ENCODE measurements around the gene MCF2L. TPM values are rescaled to one million over a fixed set of nuclear protein-coding genes. Genes with fewer than 3 reads are reported as not detected.

MCF2L gene
- total and polyA plus RNA-seq, 5 donors from 2014 or later = 0.34 to 22.2 (median 1.3) TPM

GRCh38 chr13:112956571-112957294 is 12.3 kb upstream of the MCF2L start:
- H3K9me3 Mint-ChIP-seq = no peaks in the 10 kb centered on the region
- no peak overlapping the region for H3K4me3 Mint-ChIP-seq
- no peaks in the 10 kb centered on the region for H3K27me3 Mint-ChIP-seq
- H3K4me1 Mint-ChIP-seq = no peaks in the 10 kb centered on the region
- H3K27me3 ChIP-seq (ENCODE audit: control insufficient read depth, insufficient read depth, low read length) = no peaks in the 10 kb centered on the region
- no peaks in the 10 kb centered on the region for H3K36me3 ChIP-seq (ENCODE audit: control insufficient read depth, insufficient read depth, low read length)
- no peak overlapping the region for H3K27ac ChIP-seq (ENCODE audit: insufficient read depth, low read length, poor library complexity, severe bottlenecking)
- no peak overlapping the region for H3K4me3 ChIP-seq (ENCODE audit: low read depth, low read length)
- no peak overlapping the region for H3K27ac Mint-ChIP-seq
- no peaks in the 10 kb centered on the region for H3K4me1 ChIP-seq (ENCODE audit: control insufficient read depth, insufficient read depth, low read length, poor library complexity, severe bottlenecking)
- ATAC-seq (ENCODE audit: low read depth in 2 of 2) = no peak
- DNase-seq = no peak
- H3K9me3 ChIP-seq (ENCODE audit: control insufficient read depth in 2 of 2, low read length in 2 of 2) = no peaks in the 10 kb centered on the region
- H3K36me3 Mint-ChIP-seq = no peaks in the 10 kb centered on the region

- no peaks in the 10 kb centered on the region for H3K36me3 ChIP-seq (ENCODE audit: control insufficient read depth, insufficient read depth, low read length)
- Mint-ChIP-seq H3K27ac (no peak overlapping the region), H3K9me3 (no peaks in the 10 kb centered on the region), H3K4me1 (no peaks in the 10 kb centered on the region), H3K27me3 (no peaks in the 10 kb centered on the region), H3K36me3 (no peaks in the 10 kb centered on the region), H3K4me3 (no peak overlapping the region)
- no peak overlapping the region for H3K4me3 ChIP-seq (ENCODE audit: low read depth, low read length)
- H3K9me3 ChIP-seq (ENCODE audit: control insufficient read depth in 2 of 2, low read length in 2 of 2) = no peaks in the 10 kb centered on the region
- no peaks in the 10 kb centered on the region for H3K27me3 ChIP-seq (ENCODE audit: control insufficient read depth, insufficient read depth, low read length)
- H3K27ac ChIP-seq (ENCODE audit: insufficient read depth, low read length, poor library complexity, severe bottlenecking) = no peak overlapping the region
- DNase-seq (no peak), ATAC-seq (ENCODE audit: low read depth in 2 of 2) (no peak)
- H3K4me1 ChIP-seq (ENCODE audit: control insufficient read depth, insufficient read depth, low read length, poor library complexity, severe bottlenecking) = no peaks in the 10 kb centered on the region
Observed at GRCh38 chr13:112957295-112957677, 11.7 kb upstream of the MCF2L start.

GRCh38 chr13:112958127-112958989 is 10.7 kb upstream of the MCF2L start:
- H3K4me3 ChIP-seq (ENCODE audit: low read depth, low read length) = no peak overlapping the region
- no peaks in the 10 kb centered on the region for H3K4me1 Mint-ChIP-seq
- H3K9me3 ChIP-seq (ENCODE audit: control insufficient read depth in 2 of 2, low read length in 2 of 2) = no peaks in the 10 kb centered on the region
- H3K4me3 Mint-ChIP-seq = no peak overlapping the region
- H3K27me3 Mint-ChIP-seq = no peaks in the 10 kb centered on the region
- ATAC-seq (ENCODE audit: low read depth in 2 of 2) = no peak
- no peak overlapping the region for H3K27ac Mint-ChIP-seq
- H3K27ac ChIP-seq (ENCODE audit: insufficient read depth, low read length, poor library complexity, severe bottlenecking) = no peak overlapping the region
- H3K9me3 Mint-ChIP-seq = no peaks in the 10 kb centered on the region
- H3K36me3 ChIP-seq (ENCODE audit: control insufficient read depth, insufficient read depth, low read length) = no peaks in the 10 kb centered on the region
- no peak for DNase-seq
- H3K27me3 ChIP-seq (ENCODE audit: control insufficient read depth, insufficient read depth, low read length) = no peaks in the 10 kb centered on the region
- no peaks in the 10 kb centered on the region for H3K4me1 ChIP-seq (ENCODE audit: control insufficient read depth, insufficient read depth, low read length, poor library complexity, severe bottlenecking)
- H3K36me3 Mint-ChIP-seq = no peaks in the 10 kb centered on the region

DNA sequence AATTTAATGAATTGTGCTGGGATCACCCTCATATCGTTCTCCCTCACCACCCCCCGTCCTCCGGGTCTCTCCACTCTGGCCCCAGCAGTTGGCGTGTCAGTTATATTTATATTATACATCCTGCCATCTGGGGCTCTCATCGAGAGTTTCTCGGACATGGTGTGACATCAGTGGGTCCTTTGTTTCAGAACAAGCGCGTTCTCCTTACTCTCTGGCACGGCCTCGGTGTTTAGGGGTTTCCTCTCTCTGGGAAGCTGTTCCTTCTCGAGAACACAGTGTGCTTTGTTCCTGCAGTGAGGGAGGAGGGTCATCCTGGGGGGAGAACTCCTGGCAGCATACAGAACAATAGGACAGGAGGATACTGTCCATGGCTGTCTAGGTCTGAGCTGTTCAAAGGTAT is 9.8 kb upstream of the MCF2L start:
- Mint-ChIP-seq H3K4me3 (no peak overlapping the region), H3K36me3 (no peaks in the 10 kb centered on the region), H3K27me3 (no peaks in the 10 kb centered on the region), H3K9me3 (no peaks in the 10 kb centered on the region), H3K27ac (no peak overlapping the region), H3K4me1 (no peaks in the 10 kb centered on the region)
- H3K36me3 ChIP-seq (ENCODE audit: control insufficient read depth, insufficient read depth, low read length) = no peaks in the 10 kb centered on the region
- DNase-seq = no peak
- H3K27me3 ChIP-seq (ENCODE audit: control insufficient read depth, insufficient read depth, low read length) = no peaks in the 10 kb centered on the region
- no peak for ATAC-seq (ENCODE audit: low read depth in 2 of 2)
- H3K4me1 ChIP-seq (ENCODE audit: control insufficient read depth, insufficient read depth, low read length, poor library complexity, severe bottlenecking) = no peaks in the 10 kb centered on the region
- H3K27ac ChIP-seq (ENCODE audit: insufficient read depth, low read length, poor library complexity, severe bottlenecking) = no peak overlapping the region
- H3K9me3 ChIP-seq (ENCODE audit: control insufficient read depth in 2 of 2, low read length in 2 of 2) = no peaks in the 10 kb centered on the region
- no peak overlapping the region for H3K4me3 ChIP-seq (ENCODE audit: low read depth, low read length)

DNA sequence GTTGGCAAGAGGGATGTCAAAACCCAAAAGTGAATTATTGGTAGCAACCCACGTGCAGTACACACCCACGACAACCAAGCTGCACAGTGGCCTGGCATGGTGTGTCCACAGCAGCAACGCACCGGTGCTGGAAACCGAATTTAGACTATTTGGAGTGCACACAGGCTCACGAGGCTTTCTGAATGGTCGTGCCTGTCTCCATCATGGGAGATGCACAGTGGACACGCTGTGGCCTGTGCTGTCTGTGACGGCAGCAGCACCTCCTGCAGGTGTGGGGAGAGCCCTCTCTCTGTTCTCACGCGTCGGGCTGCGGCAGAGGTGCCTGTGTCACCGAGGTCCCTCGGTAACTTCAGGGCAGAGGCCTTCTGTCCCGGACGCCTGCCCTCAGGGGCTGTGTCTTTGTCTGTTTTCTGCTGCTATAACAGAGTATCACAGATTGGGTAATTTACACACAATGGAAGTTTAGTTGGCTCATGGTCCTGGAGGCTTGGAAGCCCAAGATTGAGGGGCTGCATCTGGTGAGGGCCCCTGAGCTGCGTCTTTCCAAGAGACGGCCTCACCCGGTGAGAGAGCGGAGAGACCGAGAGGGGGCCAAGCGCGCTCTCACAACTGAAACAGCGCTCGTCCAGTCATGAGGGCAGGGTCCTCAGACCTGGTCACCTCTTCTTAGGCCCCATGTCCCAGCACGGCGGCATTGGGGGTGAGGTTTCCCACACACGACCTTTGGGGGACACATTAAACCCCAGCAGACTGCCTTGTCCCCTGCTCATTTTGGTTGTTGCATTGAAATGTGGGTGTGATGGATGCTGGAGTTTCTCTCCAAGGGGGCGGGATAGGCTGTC is 9.1 kb upstream of the MCF2L start:
- no peaks in the 10 kb centered on the region for H3K4me1 Mint-ChIP-seq
- no peak for DNase-seq

GRCh38 chr13:112960706-112961105 is 8.3 kb upstream of the MCF2L start:
- Mint-ChIP-seq H3K27ac (no peak overlapping the region), H3K9me3 (no peaks in the 10 kb centered on the region), H3K4me1 (no peaks in the 10 kb centered on the region), H3K4me3 (no peak overlapping the region), H3K36me3 (no peaks in the 10 kb centered on the region), H3K27me3 (no peaks in the 10 kb centered on the region)
- H3K4me3 ChIP-seq (ENCODE audit: low read depth, low read length) = no peak overlapping the region
- H3K27ac ChIP-seq (ENCODE audit: insufficient read depth, low read length, poor library complexity, severe bottlenecking) = no peak overlapping the region
- ATAC-seq (ENCODE audit: low read depth in 2 of 2) (no peak), DNase-seq (no peak)
- no peaks in the 10 kb centered on the region for H3K27me3 ChIP-seq (ENCODE audit: control insufficient read depth, insufficient read depth, low read length)
- H3K9me3 ChIP-seq (ENCODE audit: control insufficient read depth in 2 of 2, low read length in 2 of 2) = no peaks in the 10 kb centered on the region
- H3K36me3 ChIP-seq (ENCODE audit: control insufficient read depth, insufficient read depth, low read length) = no peaks in the 10 kb centered on the region
- H3K4me1 ChIP-seq (ENCODE audit: control insufficient read depth, insufficient read depth, low read length, poor library complexity, severe bottlenecking) = no peaks in the 10 kb centered on the region

More for the DNA sequence above, 9.1 kb upstream of the MCF2L start:
- Mint-ChIP-seq H3K4me3 (no peak overlapping the region), H3K36me3 (no peaks in the 10 kb centered on the region), H3K27ac (no peak overlapping the region), H3K9me3 (no peaks in the 10 kb centered on the region), H3K27me3 (no peaks in the 10 kb centered on the region)
- Histone ChIP-seq H3K4me3 (ENCODE audit: low read depth, low read length) (no peak overlapping the region), H3K36me3 (ENCODE audit: control insufficient read depth, insufficient read depth, low read length) (no peaks in the 10 kb centered on the region), H3K4me1 (ENCODE audit: control insufficient read depth, insufficient read depth, low read length, poor library complexity, severe bottlenecking) (no peaks in the 10 kb centered on the region), H3K27ac (ENCODE audit: insufficient read depth, low read length, poor library complexity, severe bottlenecking) (no peak overlapping the region), H3K27me3 (ENCODE audit: control insufficient read depth, insufficient read depth, low read length) (no peaks in the 10 kb centered on the region), H3K9me3 (ENCODE audit: control insufficient read depth in 2 of 2, low read length in 2 of 2) (no peaks in the 10 kb centered on the region)
- ATAC-seq (ENCODE audit: low read depth in 2 of 2) = no peak

DNA sequence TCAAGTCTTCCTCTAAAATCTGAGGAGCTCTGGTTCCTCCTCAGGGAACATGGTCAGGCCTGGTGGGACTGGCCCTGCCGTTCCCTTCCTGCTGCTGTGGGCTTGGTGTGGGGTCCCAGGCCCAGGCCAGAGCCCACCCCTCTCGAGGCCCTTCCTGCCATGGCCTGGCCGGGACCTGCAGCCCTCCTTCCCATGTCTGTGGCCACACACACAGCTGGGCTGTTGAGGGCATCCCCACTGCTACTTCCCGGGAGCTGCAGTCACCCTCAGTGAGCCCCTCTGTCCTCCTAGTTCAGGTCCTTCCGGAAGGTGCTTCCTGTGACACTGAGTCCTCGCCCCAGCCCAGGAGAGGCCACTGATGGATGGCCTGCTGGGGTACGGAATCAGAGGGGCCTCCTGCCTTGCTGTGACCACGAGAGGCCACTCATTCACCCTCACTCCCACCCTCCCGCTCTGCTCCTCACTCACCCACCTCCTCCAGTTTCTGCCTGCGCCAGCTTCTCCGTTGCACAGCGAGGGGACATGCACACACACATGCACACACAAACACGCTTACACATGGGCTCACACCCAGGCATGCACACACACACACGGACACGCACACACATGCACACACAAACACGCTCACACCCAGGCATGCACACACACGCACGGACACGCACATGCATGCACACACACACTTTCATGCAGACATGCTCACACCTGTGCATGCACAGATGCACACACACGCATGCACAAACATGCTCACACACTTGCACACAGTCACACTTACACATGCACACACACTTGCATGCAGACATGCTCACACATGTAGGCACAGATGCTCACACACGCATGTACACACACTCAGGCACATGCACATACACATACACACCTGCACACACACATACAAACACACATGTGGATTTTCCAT is 7.3 kb upstream of the MCF2L start:
- no peak overlapping the region for H3K27ac ChIP-seq (ENCODE audit: insufficient read depth, low read length, poor library complexity, severe bottlenecking)
- Mint-ChIP-seq H3K27ac (no peak overlapping the region), H3K9me3 (no peaks in the 10 kb centered on the region), H3K36me3 (no peaks in the 10 kb centered on the region), H3K4me3 (no peak overlapping the region), H3K27me3 (no peaks in the 10 kb centered on the region), H3K4me1 (peaks cover 0 to 5% (median 0%) of the 10 kb centered on the region in 4 donors)
- H3K36me3 ChIP-seq (ENCODE audit: control insufficient read depth, insufficient read depth, low read length) = no peaks in the 10 kb centered on the region
- no peak overlapping the region for H3K4me3 ChIP-seq (ENCODE audit: low read depth, low read length)
- H3K9me3 ChIP-seq (ENCODE audit: control insufficient read depth in 2 of 2, low read length in 2 of 2) = no peaks in the 10 kb centered on the region
- no peak for ATAC-seq (ENCODE audit: low read depth in 2 of 2)
- H3K4me1 ChIP-seq (ENCODE audit: control insufficient read depth, insufficient read depth, low read length, poor library complexity, severe bottlenecking) = no peaks in the 10 kb centered on the region
- no peak for DNase-seq
- no peaks in the 10 kb centered on the region for H3K27me3 ChIP-seq (ENCODE audit: control insufficient read depth, insufficient read depth, low read length)
